Endothelial cell of umbilical vein (primary cell): ENCODE data around the gene IFNB1. TPM values are rescaled to one million over a fixed set of nuclear protein-coding genes. Genes with fewer than 3 reads are reported as not detected.
A peak's percentile ranks its signal among the peaks of the same experiment; 100 is the strongest.

ENCODE experiments used
- BruUV-seq: library from RNA; stranded (reverse); fragments of 400-500 nt; replicated peaks from 2 replicates; lab custom pipeline; 2021; lab: Mats Ljungman, UMichigan
- CTCF ChIA-PET: fragments of 300-600, 350-600 bp; sonication (Branson Sonifier 250); formaldehyde crosslinking; loops from one replicate; lab custom pipeline; 2021; ENCODE audit warnings: antibody characterized with exemption, inconsistent platforms; lab: Charles Lee
- POLR2A ChIA-PET: fragments of 300-600, 350-600 bp; sonication (Branson Sonifier 250); formaldehyde crosslinking; loops from one replicate; lab custom pipeline; 2021; ENCODE audit warnings: antibody characterized with exemption, inconsistent platforms; lab: Charles Lee
- DNase-seq: peaks from one replicate; pipeline ENCODE4 v3.0.0-alpha.2; 2011; ENCODE audit warnings: low read depth, low spot score
- FAIRE-seq: peaks from 2 replicates; lab custom pipeline; 2011; peaks lifted over from hg19 to GRCh38; lab: Jason Lieb, UNC
- H2AFZ ChIP-seq: 2 replicates; pipeline ENCODE4 v1.6.0; 2012; ENCODE audit warnings: low read depth, low read length, control low read depth, inconsistent platforms
- H3K27ac ChIP-seq: 2 replicates; pipeline ENCODE4 v1.5.1; 2011; ENCODE audit warnings: low read depth, mild to moderate bottlenecking, control low read depth, low read length, moderate library complexity; ENCODE audit not compliant: insufficient read depth
- H3K27me3 ChIP-seq, 2 experiments: 2 replicates each; pipeline versions ENCODE4 v1.6.0 to v1.6.1; 2011; ENCODE audit warnings: low read length in 2 of 2, mixed read lengths in 1 of 2; ENCODE audit not compliant: control insufficient read depth in 2 of 2, insufficient read depth in 2 of 2
- H3K36me3 ChIP-seq, 2 experiments: 2 replicates in 1 of 2; 3 replicates in 1 of 2; pipeline ENCODE4 v1.5.1; 2011; ENCODE audit warnings: low read length in 2 of 2, mild to moderate bottlenecking in 1 of 2, moderate library complexity in 1 of 2; ENCODE audit not compliant: control insufficient read depth in 2 of 2, insufficient read depth in 2 of 2; ENCODE audit errors: extremely low read depth in 1 of 2
- H3K4me1 ChIP-seq: 3 replicates; pipeline ENCODE4 v1.5.1; 2011; ENCODE audit warnings: mild to moderate bottlenecking, low read length; ENCODE audit not compliant: control insufficient read depth, insufficient read depth; ENCODE audit errors: extremely low read depth
- H3K4me2 ChIP-seq: 2 replicates; pipeline ENCODE4 v1.6.1; 2011; ENCODE audit warnings: low read length, control low read depth, mixed read lengths; ENCODE audit not compliant: insufficient read depth
- H3K4me3 ChIP-seq, 3 experiments: fragments of 200-600 bp in 1 of 3; sonication (generic), shearing (Covaris generic) in 1 of 3; replicated peaks in 1 of 3; 2 replicates each; pipeline ENCODE4 v1.5.1; 2011 to 2016; ENCODE audit warnings: control low read depth in 3 of 3, low read length in 3 of 3, mild to moderate bottlenecking in 2 of 3, inconsistent platforms in 1 of 3, low read depth in 1 of 3, moderate library complexity in 1 of 3; ENCODE audit not compliant: insufficient read depth in 1 of 3
- H3K79me2 ChIP-seq: 2 replicates; pipeline ENCODE4 v1.6.0; 2012; ENCODE audit warnings: low read length, inconsistent platforms; ENCODE audit not compliant: control insufficient read depth, insufficient read depth
- H3K9ac ChIP-seq: replicated peaks from 2 replicates; pipeline ENCODE3; 2011; ENCODE audit warnings: low read length, control low read depth; ENCODE audit not compliant: insufficient read depth; ENCODE audit errors: extremely low read depth
- H3K9me1 ChIP-seq: replicated peaks from 3 replicates; pipeline ENCODE4 v1.6.0; 2011; ENCODE audit warnings: mild to moderate bottlenecking, low read length; ENCODE audit not compliant: control insufficient read depth, insufficient read depth; ENCODE audit errors: extremely low read depth
- H3K9me3 ChIP-seq: replicated peaks from 2 replicates; pipeline ENCODE4 v1.5.1; 2012; ENCODE audit warnings: low read length, inconsistent platforms; ENCODE audit not compliant: control insufficient read depth, insufficient read depth
- H4K20me1 ChIP-seq: replicated peaks from 2 replicates; pipeline ENCODE3; 2011; ENCODE audit warnings: mild to moderate bottlenecking, low read length; ENCODE audit not compliant: control insufficient read depth, insufficient read depth; ENCODE audit errors: extremely low read depth
- CTCF ChIP-seq, 2 donors: IDR thresholded peaks; 1 replicate in 1 of 2; 2 replicates in 1 of 2; pipeline ENCODE4 v1.5.1; 2011; ENCODE audit warnings: low read length in 2 of 2, mild to moderate bottlenecking in 2 of 2, moderate library complexity in 2 of 2, control low read depth in 1 of 2, inconsistent platforms in 1 of 2, low read depth in 1 of 2; ENCODE audit not compliant: insufficient read depth in 1 of 2; ENCODE audit errors: extremely low read depth in 1 of 2
- EZH2 ChIP-seq: IDR thresholded peaks from 2 replicates; pipeline ENCODE4 v1.6.1; 2012; ENCODE audit warnings: borderline replicate concordance, low read depth, mild to moderate bottlenecking, moderate library complexity, low read length, inconsistent platforms; ENCODE audit not compliant: severe bottlenecking
- FOS ChIP-seq: IDR thresholded peaks from 2 replicates; pipeline ENCODE4 v1.6.1; 2011; ENCODE audit warnings: mild to moderate bottlenecking, low read length, moderate library complexity, borderline replicate concordance; ENCODE audit not compliant: insufficient read depth
- GATA2 ChIP-seq: IDR thresholded peaks from 2 replicates; pipeline ENCODE4 v1.7.0; 2011; ENCODE audit warnings: low read depth, mild to moderate bottlenecking, moderate library complexity, mixed read lengths, low read length; ENCODE audit not compliant: insufficient read length, insufficient read depth
- JUN ChIP-seq: IDR thresholded peaks from 2 replicates; pipeline ENCODE4 v1.6.1; 2011; ENCODE audit warnings: borderline replicate concordance, low read depth; ENCODE audit not compliant: insufficient read length, insufficient read depth
- MAX ChIP-seq: IDR thresholded peaks from 2 replicates; pipeline ENCODE4 v1.6.1; 2011; ENCODE audit not compliant: insufficient read depth, insufficient read length
- MYC ChIP-seq: IDR thresholded peaks from one replicate; pipeline ENCODE4 v1.6.1; 2011; ENCODE audit warnings: mild to moderate bottlenecking, low read depth, low read length
- POLR2A ChIP-seq: IDR thresholded peaks from 2 replicates; pipeline ENCODE4 v1.6.1; 2012; ENCODE audit warnings: low read depth, mild to moderate bottlenecking, control low read depth, low read length
- POLR2AphosphoS5 ChIP-seq: IDR thresholded peaks from 2 replicates; pipeline ENCODE4 v1.6.1; 2012; ENCODE audit warnings: low read depth, mild to moderate bottlenecking, control low read depth, low read length, moderate library complexity; ENCODE audit not compliant: insufficient read depth
- dilution Hi-C: fragments of 300-500 bp; cut with MboI; formaldehyde crosslinking; loops from one replicate; pipeline ENCODE4 v1.15.0; 2019; ENCODE audit warnings: low sequenced_read_pairs; ENCODE audit not compliant: extremely low pct_ligation_motif_present
- intact Hi-C: fragments of 100-400 bp; cut with micrococcal nuclease; formaldehyde crosslinking; loops from one replicate; pipeline ENCODE4 v1.10.0; 2022
- polyA plus RNA-seq, 4 experiments: library from polyadenylated mRNA; depleted of rRNA in 3 of 4; stranded (reverse) in 3 of 4; unstranded in 1 of 4; fragments of >200 nt; gene quantifications; 2 replicates each; pipeline versions ENCODE4 v1.2.1 to v1.2.3, GENCODE V29; 2011 to 2012; ENCODE audit warnings: missing spikeins in 1 of 4
- total RNA-seq: library from RNA; stranded (reverse); gene quantifications from 2 replicates; pipeline ENCODE4 v1.2.3, GENCODE V29; 2021

IFNB1 gene
- total and polyA plus RNA-seq, 2 donors (not counting 3 experiments of a cell fraction or from before 2014, with no cell fraction given) = not detected

- no peaks in the 10 kb centered on the region for H4K20me1 ChIP-seq
- H3K4me2 ChIP-seq = peak overlapping the region; percentile 17
- peaks cover 0 to 4% of the 10 kb centered on the region in 2 experiments for H3K27me3 ChIP-seq
- H3K4me3 ChIP-seq = no peak overlapping the region
- no peak for TF ChIP-seq EZH2
- TF ChIP-seq JUN = no peak
- no peak for TF ChIP-seq POLR2A
- no peak for TF ChIP-seq CTCF (IDR thresholded peaks at IDR 0.05; ENCODE audit: extremely low read depth in 1 of 2, insufficient read depth in 1 of 2, low read depth in 1 of 2, low read length in 2 of 2)
- TF ChIP-seq GATA2 = no peak
- TF ChIP-seq FOS = no peak
- no peak for TF ChIP-seq MAX
- no peak for TF ChIP-seq POLR2AphosphoS5
- no peak for TF ChIP-seq MYC
- no peaks in the 10 kb centered on the region for H3K9me1 ChIP-seq
- intact Hi-C loops (no loop called here), dilution Hi-C loops (no loop called here)
- H3K27ac ChIP-seq = no peak overlapping the region
- no TSS peak for BruUV-seq
- H3K9me3 ChIP-seq = no peaks in the 10 kb centered on the region
- ChIA-PET CTCF (interaction anchor here (1.2 to 1.8 kb wide), 8 partner anchors 8 to 54 kb away, joined by 3 to 14 read pairs (median 5); no protein-coding TSS in a partner anchor), POLR2A (no interaction called here)
- no peak overlapping the region for H2AFZ ChIP-seq
- no peaks in the 10 kb centered on the region for H3K36me3 ChIP-seq
- H3K79me2 ChIP-seq = no peaks in the 10 kb centered on the region
- H3K9ac ChIP-seq = no peak overlapping the region
- no peak for FAIRE-seq
- peaks cover 14% of the 10 kb centered on the region for H3K4me1 ChIP-seq
- no peak for DNase-seq
Measured at GRCh38 chr9:21070906-21071305, 6.8 kb downstream of the IFNB1 start.
